VCaP (cell line): ENCODE results near the gene CRYBG1.

ENCODE experiments used
- H3K27ac ChIP-seq: fragments of 450-650 bp; 2 replicates; pipeline ENCODE4 v1.5.1; 2017
- TF ChIP-seq, protein P1 (sequence below): fragments of 450-650 bp; conservative IDR thresholded peaks from 2 replicates; pipeline ENCODE4 v1.5.1; 2017; ENCODE audit warnings: mild to moderate bottlenecking, moderate library complexity

CRYBG1 gene

DNA sequence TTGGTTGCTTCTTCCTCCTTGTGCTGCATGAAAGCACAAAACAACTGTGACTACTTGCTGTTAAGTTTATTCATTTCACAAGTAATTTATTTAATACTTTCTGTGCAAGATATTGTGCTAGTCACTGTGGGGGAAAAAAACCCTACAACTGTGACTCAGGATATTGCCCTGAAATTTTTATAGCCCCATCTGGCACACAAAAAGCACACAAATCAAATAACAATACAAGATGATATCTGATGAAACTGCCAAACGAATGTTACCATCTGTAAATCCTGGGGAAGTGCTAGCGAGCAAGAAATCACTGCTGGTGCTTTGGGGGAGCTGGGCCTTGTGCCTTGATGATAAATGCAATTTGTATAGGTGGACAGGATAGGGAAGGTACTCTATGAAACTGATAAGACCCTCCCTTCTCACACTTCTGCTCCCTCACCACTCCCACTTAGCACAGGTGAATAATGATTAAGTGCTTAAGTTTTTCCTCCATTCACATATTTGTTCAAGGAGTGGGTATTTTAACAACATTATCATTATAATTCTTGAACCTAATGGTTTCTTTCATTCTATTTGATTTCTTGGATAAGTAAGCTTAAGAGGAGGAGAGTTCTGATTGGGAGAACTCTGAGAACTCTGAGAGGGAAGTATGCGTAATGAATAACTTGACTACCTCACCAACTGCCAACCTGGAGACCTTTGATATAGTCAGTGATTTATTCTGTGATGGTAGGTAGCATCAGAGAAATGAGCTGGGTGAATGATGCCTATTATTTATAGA is 153.5 kb downstream of the CRYBG1 start:
- H3K27ac ChIP-seq = peak overlapping the region; percentile 100
- TF ChIP-seq, protein P1, sequence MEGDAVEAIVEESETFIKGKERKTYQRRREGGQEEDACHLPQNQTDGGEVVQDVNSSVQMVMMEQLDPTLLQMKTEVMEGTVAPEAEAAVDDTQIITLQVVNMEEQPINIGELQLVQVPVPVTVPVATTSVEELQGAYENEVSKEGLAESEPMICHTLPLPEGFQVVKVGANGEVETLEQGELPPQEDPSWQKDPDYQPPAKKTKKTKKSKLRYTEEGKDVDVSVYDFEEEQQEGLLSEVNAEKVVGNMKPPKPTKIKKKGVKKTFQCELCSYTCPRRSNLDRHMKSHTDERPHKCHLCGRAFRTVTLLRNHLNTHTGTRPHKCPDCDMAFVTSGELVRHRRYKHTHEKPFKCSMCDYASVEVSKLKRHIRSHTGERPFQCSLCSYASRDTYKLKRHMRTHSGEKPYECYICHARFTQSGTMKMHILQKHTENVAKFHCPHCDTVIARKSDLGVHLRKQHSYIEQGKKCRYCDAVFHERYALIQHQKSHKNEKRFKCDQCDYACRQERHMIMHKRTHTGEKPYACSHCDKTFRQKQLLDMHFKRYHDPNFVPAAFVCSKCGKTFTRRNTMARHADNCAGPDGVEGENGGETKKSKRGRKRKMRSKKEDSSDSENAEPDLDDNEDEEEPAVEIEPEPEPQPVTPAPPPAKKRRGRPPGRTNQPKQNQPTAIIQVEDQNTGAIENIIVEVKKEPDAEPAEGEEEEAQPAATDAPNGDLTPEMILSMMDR = no peak

DNA sequence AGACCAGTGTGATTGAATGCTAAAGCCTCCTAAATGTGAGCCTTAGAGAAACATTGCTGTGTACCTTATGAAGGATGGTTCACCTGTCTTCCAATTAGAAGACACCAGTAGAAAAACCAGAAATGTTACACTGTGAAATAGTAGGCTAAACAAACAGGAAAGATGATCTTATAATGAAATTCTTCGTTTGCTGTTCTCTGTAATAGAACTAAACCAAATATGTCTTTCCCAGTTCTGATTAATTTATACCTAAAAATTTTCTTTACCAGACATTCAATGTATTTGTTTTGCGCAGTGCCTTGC is 154.0 kb downstream of the CRYBG1 start:
- TF ChIP-seq, protein P1 = no peak
- peak overlapping the region; percentile 100 for H3K27ac ChIP-seq

DNA sequence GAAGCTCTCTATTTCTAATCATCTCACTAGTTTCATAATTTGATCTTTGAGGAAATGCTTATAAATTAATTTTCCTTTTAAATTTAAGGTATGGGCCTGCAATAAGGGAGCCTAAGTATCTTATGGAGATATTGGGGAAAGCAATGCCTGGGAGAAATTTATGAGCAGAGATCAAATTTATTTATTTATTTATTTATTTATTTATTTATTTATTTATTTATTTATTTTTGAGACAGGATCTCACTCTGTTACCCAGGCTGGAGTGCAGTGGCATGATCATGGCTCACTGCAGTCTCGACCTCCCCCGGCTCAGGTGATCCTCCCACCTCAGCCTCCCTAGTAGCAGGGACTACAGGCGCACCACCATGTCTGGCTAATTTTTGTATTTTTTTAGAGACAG is 155.1 kb downstream of the CRYBG1 start:
- H3K27ac ChIP-seq = peak overlapping the region; percentile 100

DNA sequence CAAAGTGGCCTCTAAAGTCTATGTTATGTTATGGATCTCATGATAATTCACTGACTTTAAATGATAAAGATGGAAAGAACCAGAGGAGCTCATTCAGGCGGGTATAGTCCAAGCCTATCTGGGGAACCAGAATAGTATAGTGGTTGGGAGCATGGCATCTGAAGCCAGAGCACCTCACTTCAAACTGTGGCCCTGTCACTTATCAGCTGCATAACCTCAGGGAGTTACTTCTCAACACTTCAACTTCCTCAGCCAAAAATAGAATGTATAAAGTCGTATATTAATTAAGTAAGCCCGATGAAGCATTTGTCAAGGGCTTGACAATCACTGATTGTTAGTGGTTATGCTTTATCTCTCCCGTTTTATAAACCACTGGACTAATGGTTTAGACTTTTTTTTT is 156.1 kb downstream of the CRYBG1 start:
- TF ChIP-seq, protein P1 = no peak
- H3K27ac ChIP-seq = peak overlapping the region; percentile 100

DNA sequence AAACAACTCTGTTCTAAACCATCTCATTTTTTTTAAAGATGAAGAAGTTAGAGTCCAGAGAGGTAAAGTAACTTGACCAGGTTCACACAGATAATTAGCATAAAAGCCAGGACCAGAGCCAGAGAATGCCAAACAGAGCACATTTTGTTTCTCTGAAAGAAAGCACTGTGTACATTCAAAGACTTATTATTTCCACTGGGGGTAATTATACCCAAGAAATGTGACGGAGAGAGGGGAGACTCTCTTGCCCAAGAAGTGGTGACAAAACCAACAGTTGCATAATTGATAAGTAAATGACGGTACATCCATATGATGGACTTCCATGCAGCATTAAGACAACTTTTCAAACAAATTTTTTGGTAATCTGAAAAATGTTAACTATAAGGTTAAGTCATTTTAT is 157.2 kb downstream of the CRYBG1 start:
- peak overlapping the region; percentile 100 for H3K27ac ChIP-seq
- TF ChIP-seq, protein P1 = no peak

DNA sequence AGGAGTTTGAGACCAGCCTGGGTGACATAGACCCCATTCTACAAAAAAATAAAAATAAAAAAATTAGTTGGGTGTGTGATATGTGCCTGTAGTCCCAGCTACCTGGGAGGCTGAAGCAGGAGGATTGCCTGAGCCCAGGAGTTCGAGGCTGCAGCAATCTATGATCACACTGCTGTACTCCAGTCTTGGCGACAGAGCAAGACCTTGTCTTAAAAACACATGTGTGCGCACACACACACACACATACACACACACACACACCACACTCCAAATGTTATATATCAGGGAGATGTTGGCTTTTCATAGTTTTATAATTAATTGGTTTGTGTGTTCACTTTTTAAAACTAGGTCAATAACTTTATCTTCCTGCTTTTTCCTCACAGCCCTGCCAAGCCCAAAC is 158.2 kb downstream of the CRYBG1 start:
- TF ChIP-seq, protein P1 = no peak
- H3K27ac ChIP-seq = peak overlapping the region; percentile 100

DNA sequence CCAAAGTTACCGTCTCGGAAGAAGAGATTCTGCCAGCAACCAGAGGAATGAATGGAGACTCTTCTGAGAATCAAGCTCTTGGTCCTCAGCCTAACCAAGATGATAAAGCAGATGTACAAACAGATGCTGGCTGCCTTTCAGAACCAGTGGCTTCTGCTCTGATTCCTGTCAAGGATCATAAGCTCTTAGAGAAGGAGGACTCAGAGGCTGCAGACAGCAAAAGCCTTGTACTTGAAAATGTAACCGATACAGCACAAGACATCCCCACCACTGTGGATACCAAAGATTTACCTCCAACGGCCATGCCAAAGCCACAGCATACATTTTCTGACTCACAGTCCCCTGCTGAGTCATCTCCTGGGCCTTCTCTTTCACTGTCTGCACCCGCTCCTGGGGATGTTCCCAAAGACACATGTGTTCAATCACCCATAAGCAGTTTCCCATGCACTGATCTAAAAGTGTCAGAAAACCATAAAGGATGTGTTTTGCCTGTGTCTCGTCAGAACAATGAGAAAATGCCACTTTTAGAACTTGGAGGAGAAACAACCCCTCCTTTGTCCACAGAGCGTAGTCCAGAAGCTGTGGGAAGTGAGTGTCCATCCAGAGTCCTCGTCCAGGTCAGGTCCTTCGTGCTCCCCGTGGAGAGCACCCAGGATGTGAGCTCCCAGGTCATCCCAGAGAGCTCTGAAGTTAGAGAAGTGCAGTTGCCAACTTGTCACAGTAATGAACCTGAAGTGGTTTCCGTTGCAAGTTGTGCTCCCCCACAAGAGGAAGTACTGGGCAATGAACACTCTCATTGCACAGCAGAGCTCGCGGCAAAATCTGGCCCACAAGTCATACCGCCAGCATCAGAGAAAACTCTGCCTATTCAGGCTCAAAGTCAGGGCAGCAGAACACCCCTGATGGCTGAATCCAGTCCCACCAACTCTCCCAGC is 159.2 kb downstream of the CRYBG1 start:
- TF ChIP-seq, protein P1 = no peak
- peak overlapping the region; percentile 100 for H3K27ac ChIP-seq
